HTR-8/SVneo (cell line): ENCODE data around the gene AIM2.
"Not testable (repeated sequence)": the region's sequence is repeated elsewhere in the genome, so short reads cannot be mapped to it uniquely, and the experiment has no call there.

Experiments used
- DNase-seq: peaks from one replicate; pipeline ENCODE4 v3.0.0; 2011; ENCODE audit warnings: low spot score, mixed read lengths; ENCODE audit not compliant: insufficient read length
- FAIRE-seq: peaks from 2 replicates; lab custom pipeline; 2011; peaks lifted over from hg19 to GRCh38; lab: Jason Lieb, UNC

Gene AIM2

GRCh38 chr1:159026841-159027240 lies 49.7 kb downstream of the AIM2 start:
- DNase-seq, FAIRE-seq: not testable (repeated sequence)

- DNase-seq (no peak), FAIRE-seq (no peak)
Observed at GRCh38 chr1:159025043-159025442, 51.5 kb downstream of the AIM2 start.

GRCh38 chr1:159023723-159024122 lies 52.8 kb downstream of the AIM2 start:
- no peak for FAIRE-seq

GRCh38 chr1:159015440-159015909 lies 61.1 kb downstream of the AIM2 start:
- DNase-seq (peak; percentile 26), FAIRE-seq (no peak)

More at GRCh38 chr1:159023723-159024122, 52.8 kb downstream of the AIM2 start:
- DNase-seq = no peak

GRCh38 chr1:159014851-159015250 lies 61.7 kb downstream of the AIM2 start:
- FAIRE-seq = no peak
- DNase-seq = no peak

DNA sequence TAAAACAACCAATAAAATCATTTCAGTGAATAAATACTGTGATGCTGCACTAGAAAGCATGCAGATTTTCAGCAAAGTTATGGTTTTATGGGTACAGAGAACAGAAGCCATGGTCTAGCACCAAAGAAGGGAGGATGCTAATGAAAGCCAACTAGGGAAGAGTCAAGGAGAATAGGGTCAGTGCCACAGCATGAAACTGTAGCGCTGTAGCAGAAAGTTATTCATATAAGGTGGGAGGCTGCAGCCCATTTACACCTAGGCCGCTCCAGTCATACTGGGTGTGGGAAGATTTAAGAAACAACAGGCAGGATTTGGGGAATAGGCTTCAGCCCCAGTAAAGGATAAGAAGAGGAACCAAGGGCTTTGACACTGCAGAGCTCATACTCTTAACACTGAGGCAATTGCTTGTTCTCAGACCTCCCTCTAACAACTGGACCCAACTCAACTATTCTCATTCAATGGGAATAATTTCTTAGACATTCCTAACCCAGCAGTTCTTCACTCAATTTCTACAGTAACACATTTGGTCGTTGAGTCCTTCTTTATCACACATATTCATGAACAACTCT lies 62.5 kb downstream of the AIM2 start:
- DNase-seq (no peak), FAIRE-seq (no peak)

DNA sequence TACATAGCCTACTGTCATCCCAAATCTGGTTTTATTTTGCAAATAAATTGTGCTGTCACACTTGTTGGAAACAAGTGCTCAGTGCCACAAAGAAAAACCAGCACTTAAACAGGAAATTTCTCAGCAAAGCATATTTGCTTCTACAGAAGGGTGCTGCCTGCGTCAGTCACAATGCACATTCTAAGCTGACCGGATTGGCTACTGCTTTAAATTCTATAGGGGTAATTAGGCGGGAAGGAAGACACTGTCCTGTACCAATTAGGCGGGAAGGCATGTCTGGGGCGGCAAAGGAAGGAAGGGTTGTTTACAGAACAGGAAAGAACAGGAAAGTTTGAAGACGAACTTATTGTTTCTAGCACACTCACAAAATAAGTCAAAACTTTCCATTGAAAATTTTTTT lies 64.1 kb downstream of the AIM2 start:
- no peak for FAIRE-seq
- no peak for DNase-seq
